Measurements from ENCODE around the gene COL28A1.
A peak's percentile ranks its signal among the peaks of the same experiment; 100 is the strongest.

COL28A1 gene

DNA sequence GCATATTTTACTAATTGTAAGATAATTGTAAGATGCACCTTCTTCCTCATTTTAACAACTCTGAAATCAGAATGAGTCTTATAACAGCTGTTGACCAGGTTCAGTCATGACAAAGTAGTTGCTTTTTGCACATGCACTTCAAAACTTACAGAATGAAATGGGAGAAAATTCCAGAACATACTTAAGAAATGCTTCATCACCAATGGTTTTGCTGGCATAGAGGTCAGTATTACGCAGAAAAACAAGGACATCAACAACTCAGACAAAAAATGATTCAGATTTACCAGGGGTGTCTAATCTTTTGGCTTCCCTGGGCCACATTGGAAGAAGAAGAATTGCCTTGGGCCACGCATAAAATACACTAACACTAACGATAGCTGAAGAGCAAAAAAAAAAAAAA is 13.3 kb downstream of the COL28A1 start:
- Histone ChIP-seq H2BK120ac (ENCODE audit: insufficient read depth, low read length, poor library complexity) (no peak overlapping the region), H2BK5ac (ENCODE audit: low read depth, low read length, poor library complexity) (no peak overlapping the region), H3K27ac (ENCODE audit: low read depth, low read length) (no peak overlapping the region), H3K79me2 (ENCODE audit: control insufficient read depth, insufficient read depth, low read length, poor library complexity) (no peaks in the 10 kb centered on the region), H3K23ac (ENCODE audit: low read length) (no peak overlapping the region), H3K27me3 (ENCODE audit: insufficient read depth, low read length) (no peaks in the 10 kb centered on the region), H3K36me3 (ENCODE audit: control insufficient read depth in 1 of 2, insufficient read depth in 2 of 2, low read length in 2 of 2) (no peaks in the 10 kb centered on the region), H3K4ac (ENCODE audit: low read depth, low read length) (no peak overlapping the region), H3K79me1 (ENCODE audit: low read length) (no peaks in the 10 kb centered on the region), H4K91ac (ENCODE audit: low read depth, low read length) (no peak overlapping the region), H2BK12ac (ENCODE audit: low read length) (no peak overlapping the region), H3K18ac (ENCODE audit: low read length) (no peak overlapping the region), H2AFZ (ENCODE audit: insufficient read depth, low read length, poor library complexity) (no peak overlapping the region), H3K9ac (ENCODE audit: low read length) (no peak overlapping the region), H3K4me2 (ENCODE audit: low read length) (no peak overlapping the region), H3K14ac (ENCODE audit: low read length) (no peak overlapping the region), H3K4me1 (ENCODE audit: control insufficient read depth in 1 of 2, insufficient read depth in 2 of 2, low read length in 2 of 2) (no peaks in the 10 kb centered on the region), H2AK5ac (ENCODE audit: low read length) (no peak overlapping the region), H3K9me3 (ENCODE audit: insufficient read depth, low read depth, low read length) (no peaks in the 10 kb centered on the region), H3K4me3 (ENCODE audit: low read depth, low read length) (no peak overlapping the region), H4K8ac (ENCODE audit: low read depth, low read length) (no peak overlapping the region), H4K12ac (ENCODE audit: low read depth, low read length) (no peak overlapping the region)
- DNase-seq: no peak
- WGBS (ENCODE audit: extremely low coverage, insufficient coverage, insufficient read length): no CpG with 5 or more reads among the region's 3 CpGs

DNA sequence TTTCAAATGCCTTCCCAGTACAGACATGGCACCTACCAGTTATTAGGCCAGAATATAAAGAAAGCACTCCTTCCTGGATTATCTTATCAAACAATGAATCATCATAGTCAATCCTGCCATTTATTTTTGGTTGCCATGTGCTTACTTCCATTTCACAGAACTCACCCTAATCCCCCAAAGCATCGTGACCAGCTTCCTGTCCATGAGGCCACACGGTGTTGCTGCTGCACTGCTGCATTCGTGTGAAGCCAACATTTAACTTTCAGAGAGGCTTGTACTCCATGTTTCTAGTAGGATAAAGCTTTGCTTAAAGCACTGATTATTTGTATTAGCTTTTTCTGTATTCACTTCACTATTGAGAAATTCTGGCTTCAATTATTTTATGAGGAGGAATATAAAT is 14.4 kb downstream of the COL28A1 start:
- Histone ChIP-seq H3K79me1 (ENCODE audit: low read length) (no peaks in the 10 kb centered on the region), H4K8ac (ENCODE audit: low read depth, low read length) (no peak overlapping the region), H3K9ac (ENCODE audit: low read length) (peak overlapping the region; percentile 57), H3K4me1 (ENCODE audit: control insufficient read depth in 1 of 2, insufficient read depth in 2 of 2, low read length in 2 of 2) (no peaks in the 10 kb centered on the region), H2BK12ac (ENCODE audit: low read length) (no peak overlapping the region), H2BK120ac (ENCODE audit: insufficient read depth, low read length, poor library complexity) (no peak overlapping the region), H4K91ac (ENCODE audit: low read depth, low read length) (no peak overlapping the region), H2BK5ac (ENCODE audit: low read depth, low read length, poor library complexity) (no peak overlapping the region), H3K4me3 (ENCODE audit: low read depth, low read length) (no peak overlapping the region), H3K4ac (ENCODE audit: low read depth, low read length) (no peak overlapping the region), H3K14ac (ENCODE audit: low read length) (no peak overlapping the region), H3K36me3 (ENCODE audit: control insufficient read depth in 1 of 2, insufficient read depth in 2 of 2, low read length in 2 of 2) (no peaks in the 10 kb centered on the region), H3K27ac (ENCODE audit: low read depth, low read length) (no peak overlapping the region), H2AK5ac (ENCODE audit: low read length) (no peak overlapping the region), H2AFZ (ENCODE audit: insufficient read depth, low read length, poor library complexity) (no peak overlapping the region), H3K9me3 (ENCODE audit: insufficient read depth, low read depth, low read length) (no peaks in the 10 kb centered on the region), H3K18ac (ENCODE audit: low read length) (no peak overlapping the region), H4K12ac (ENCODE audit: low read depth, low read length) (peak overlapping the region; percentile 30), H3K79me2 (ENCODE audit: control insufficient read depth, insufficient read depth, low read length, poor library complexity) (no peaks in the 10 kb centered on the region), H3K4me2 (ENCODE audit: low read length) (no peak overlapping the region), H3K27me3 (ENCODE audit: insufficient read depth, low read length) (no peaks in the 10 kb centered on the region), H3K23ac (ENCODE audit: low read length) (no peak overlapping the region)
- no CpG with 5 or more reads among the region's 3 CpGs for WGBS (ENCODE audit: extremely low coverage, insufficient coverage, insufficient read length)
- DNase-seq: no peak

GRCh38 chr7:7519528-7519927 is 16.1 kb downstream of the COL28A1 start:
- H3K4me2 ChIP-seq (ENCODE audit: low read length): no peak overlapping the region
- WGBS (ENCODE audit: extremely low coverage, insufficient coverage, insufficient read length): no CpG with 5 or more reads among the region's 2 CpGs

DNA sequence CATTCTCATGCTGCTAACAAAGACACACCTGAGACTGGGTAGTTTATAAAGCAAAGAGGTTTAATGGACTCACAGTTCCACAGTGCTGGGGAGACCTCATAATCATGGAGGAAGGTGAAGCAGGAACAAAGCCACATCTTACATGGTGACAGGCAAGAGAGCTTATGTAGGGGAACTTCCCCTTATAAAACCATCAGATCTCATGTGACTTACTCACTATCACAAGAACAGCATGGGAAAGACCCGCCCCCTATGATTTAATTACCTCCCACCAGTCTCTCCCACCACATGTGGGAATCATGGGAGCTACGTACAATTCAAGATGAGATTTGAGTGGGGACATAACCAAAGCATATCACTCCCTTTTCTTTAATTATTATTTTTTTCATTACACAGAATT is 16.6 kb downstream of the COL28A1 start:
- Histone ChIP-seq H4K91ac (ENCODE audit: low read depth, low read length) (no peak overlapping the region), H3K27ac (ENCODE audit: low read depth, low read length) (no peak overlapping the region), H3K23ac (ENCODE audit: low read length) (no peak overlapping the region), H2AK5ac (ENCODE audit: low read length) (no peak overlapping the region), H3K9ac (ENCODE audit: low read length) (no peak overlapping the region), H3K4ac (ENCODE audit: low read depth, low read length) (no peak overlapping the region), H3K4me1 (ENCODE audit: control insufficient read depth in 1 of 2, insufficient read depth in 2 of 2, low read length in 2 of 2) (no peaks in the 10 kb centered on the region), H2BK5ac (ENCODE audit: low read depth, low read length, poor library complexity) (no peak overlapping the region), H3K4me3 (ENCODE audit: low read depth, low read length) (no peak overlapping the region), H2BK12ac (ENCODE audit: low read length) (no peak overlapping the region), H4K8ac (ENCODE audit: low read depth, low read length) (no peak overlapping the region), H4K12ac (ENCODE audit: low read depth, low read length) (no peak overlapping the region), H2BK120ac (ENCODE audit: insufficient read depth, low read length, poor library complexity) (no peak overlapping the region), H3K18ac (ENCODE audit: low read length) (no peak overlapping the region), H3K9me3 (ENCODE audit: insufficient read depth, low read depth, low read length) (no peaks in the 10 kb centered on the region), H3K79me2 (ENCODE audit: control insufficient read depth, insufficient read depth, low read length, poor library complexity) (no peaks in the 10 kb centered on the region), H3K14ac (ENCODE audit: low read length) (no peak overlapping the region), H3K36me3 (ENCODE audit: control insufficient read depth in 1 of 2, insufficient read depth in 2 of 2, low read length in 2 of 2) (no peaks in the 10 kb centered on the region), H2AFZ (ENCODE audit: insufficient read depth, low read length, poor library complexity) (no peak overlapping the region), H3K4me2 (ENCODE audit: low read length) (no peak overlapping the region), H3K79me1 (ENCODE audit: low read length) (no peaks in the 10 kb centered on the region), H3K27me3 (ENCODE audit: insufficient read depth, low read length) (no peaks in the 10 kb centered on the region)
- DNase-seq: no peak
- no CpG with 5 or more reads among the region's 2 CpGs for whole genome bisulfite sequencing (ENCODE audit: extremely low coverage, insufficient coverage, insufficient read length)

More at GRCh38 chr7:7519528-7519927, 16.1 kb downstream of the COL28A1 start:
- H3K9ac ChIP-seq (ENCODE audit: low read length): no peak overlapping the region
- no peaks in the 10 kb centered on the region for H3K36me3 ChIP-seq (ENCODE audit: control insufficient read depth in 1 of 2, insufficient read depth in 2 of 2, low read length in 2 of 2)
- no peak overlapping the region for H3K4me3 ChIP-seq (ENCODE audit: low read depth, low read length)
- no peaks in the 10 kb centered on the region for H3K79me1 ChIP-seq (ENCODE audit: low read length)
- no peak overlapping the region for H3K4ac ChIP-seq (ENCODE audit: low read depth, low read length)
- H2AFZ ChIP-seq (ENCODE audit: insufficient read depth, low read length, poor library complexity): no peak overlapping the region
- no peak for DNase-seq
- no peak overlapping the region for H2BK12ac ChIP-seq (ENCODE audit: low read length)
- no peak overlapping the region for H4K12ac ChIP-seq (ENCODE audit: low read depth, low read length)
- H3K18ac ChIP-seq (ENCODE audit: low read length): no peak overlapping the region
- no peak overlapping the region for H3K14ac ChIP-seq (ENCODE audit: low read length)
- H3K23ac ChIP-seq (ENCODE audit: low read length): no peak overlapping the region
- H2BK5ac ChIP-seq (ENCODE audit: low read depth, low read length, poor library complexity): no peak overlapping the region
- H4K8ac ChIP-seq (ENCODE audit: low read depth, low read length): no peak overlapping the region
- H3K79me2 ChIP-seq (ENCODE audit: control insufficient read depth, insufficient read depth, low read length, poor library complexity): no peaks in the 10 kb centered on the region
- no peaks in the 10 kb centered on the region for H3K9me3 ChIP-seq (ENCODE audit: insufficient read depth, low read depth, low read length)
- H3K4me1 ChIP-seq (ENCODE audit: control insufficient read depth in 1 of 2, insufficient read depth in 2 of 2, low read length in 2 of 2): no peaks in the 10 kb centered on the region
- no peak overlapping the region for H2BK120ac ChIP-seq (ENCODE audit: insufficient read depth, low read length, poor library complexity)
- no peak overlapping the region for H3K27ac ChIP-seq (ENCODE audit: low read depth, low read length)
- no peaks in the 10 kb centered on the region for H3K27me3 ChIP-seq (ENCODE audit: insufficient read depth, low read length)
- no peak overlapping the region for H4K91ac ChIP-seq (ENCODE audit: low read depth, low read length)
- H2AK5ac ChIP-seq (ENCODE audit: low read length): no peak overlapping the region

All from trophoblast cell (in vitro differentiated cells and primary cell).